ENCODE measurements around the gene CCDC124.

DNA sequence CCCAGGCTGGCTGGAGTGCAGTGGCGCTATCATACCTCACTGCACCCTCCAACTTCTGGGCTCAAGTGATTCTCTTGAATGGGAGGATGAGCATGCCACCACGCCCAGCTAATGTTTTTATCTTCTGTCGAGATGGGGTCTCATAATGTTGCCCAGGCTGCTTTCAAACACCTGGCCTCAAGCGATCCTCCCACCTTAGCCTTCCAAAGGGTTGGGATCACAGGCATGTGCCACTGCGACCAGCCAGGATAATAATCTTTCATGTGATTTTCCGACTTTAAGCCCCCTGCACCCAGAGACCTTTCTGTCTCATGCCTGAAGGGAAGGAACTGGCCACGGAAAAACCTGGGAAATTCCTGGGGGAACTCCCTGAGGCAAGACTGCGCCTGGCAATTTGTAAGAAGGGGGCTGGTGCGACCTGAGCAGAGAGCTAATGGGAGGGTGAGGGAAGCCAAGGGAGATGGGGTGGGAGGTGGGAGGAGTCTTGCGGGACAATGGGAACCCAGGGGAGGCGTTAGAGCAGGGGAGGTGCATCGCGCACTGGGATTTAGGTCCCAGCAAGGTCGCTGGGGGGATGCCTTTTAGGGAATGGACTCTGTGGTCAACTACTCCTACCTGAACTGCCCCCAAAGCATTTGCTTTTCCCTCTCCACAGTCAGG, 1.2 kb upstream of the CCDC124 start:
- TF ChIP-seq, protein P1, sequence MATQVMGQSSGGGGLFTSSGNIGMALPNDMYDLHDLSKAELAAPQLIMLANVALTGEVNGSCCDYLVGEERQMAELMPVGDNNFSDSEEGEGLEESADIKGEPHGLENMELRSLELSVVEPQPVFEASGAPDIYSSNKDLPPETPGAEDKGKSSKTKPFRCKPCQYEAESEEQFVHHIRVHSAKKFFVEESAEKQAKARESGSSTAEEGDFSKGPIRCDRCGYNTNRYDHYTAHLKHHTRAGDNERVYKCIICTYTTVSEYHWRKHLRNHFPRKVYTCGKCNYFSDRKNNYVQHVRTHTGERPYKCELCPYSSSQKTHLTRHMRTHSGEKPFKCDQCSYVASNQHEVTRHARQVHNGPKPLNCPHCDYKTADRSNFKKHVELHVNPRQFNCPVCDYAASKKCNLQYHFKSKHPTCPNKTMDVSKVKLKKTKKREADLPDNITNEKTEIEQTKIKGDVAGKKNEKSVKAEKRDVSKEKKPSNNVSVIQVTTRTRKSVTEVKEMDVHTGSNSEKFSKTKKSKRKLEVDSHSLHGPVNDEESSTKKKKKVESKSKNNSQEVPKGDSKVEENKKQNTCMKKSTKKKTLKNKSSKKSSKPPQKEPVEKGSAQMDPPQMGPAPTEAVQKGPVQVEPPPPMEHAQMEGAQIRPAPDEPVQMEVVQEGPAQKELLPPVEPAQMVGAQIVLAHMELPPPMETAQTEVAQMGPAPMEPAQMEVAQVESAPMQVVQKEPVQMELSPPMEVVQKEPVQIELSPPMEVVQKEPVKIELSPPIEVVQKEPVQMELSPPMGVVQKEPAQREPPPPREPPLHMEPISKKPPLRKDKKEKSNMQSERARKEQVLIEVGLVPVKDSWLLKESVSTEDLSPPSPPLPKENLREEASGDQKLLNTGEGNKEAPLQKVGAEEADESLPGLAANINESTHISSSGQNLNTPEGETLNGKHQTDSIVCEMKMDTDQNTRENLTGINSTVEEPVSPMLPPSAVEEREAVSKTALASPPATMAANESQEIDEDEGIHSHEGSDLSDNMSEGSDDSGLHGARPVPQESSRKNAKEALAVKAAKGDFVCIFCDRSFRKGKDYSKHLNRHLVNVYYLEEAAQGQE (IDR thresholded peaks at IDR 0.05; ENCODE audit: low read depth): no peak
- TF ChIP-seq NFIC (IDR thresholded peaks at IDR 0.05) (no peak), YY1 (IDR thresholded peaks at IDR 0.05; ENCODE audit: low read depth) (no peak)
